ENCODE measurements around the gene POLR1E. TPM values are rescaled to one million over a fixed set of nuclear protein-coding genes. Genes with fewer than 3 reads are reported as not detected.
A peak's percentile ranks its signal among the peaks of the same experiment; 100 is the strongest.

Gene POLR1E
- total RNA-seq, 4 donors from 2014 or later: 4.0 to 15.7 (median 9.0) TPM

DNA sequence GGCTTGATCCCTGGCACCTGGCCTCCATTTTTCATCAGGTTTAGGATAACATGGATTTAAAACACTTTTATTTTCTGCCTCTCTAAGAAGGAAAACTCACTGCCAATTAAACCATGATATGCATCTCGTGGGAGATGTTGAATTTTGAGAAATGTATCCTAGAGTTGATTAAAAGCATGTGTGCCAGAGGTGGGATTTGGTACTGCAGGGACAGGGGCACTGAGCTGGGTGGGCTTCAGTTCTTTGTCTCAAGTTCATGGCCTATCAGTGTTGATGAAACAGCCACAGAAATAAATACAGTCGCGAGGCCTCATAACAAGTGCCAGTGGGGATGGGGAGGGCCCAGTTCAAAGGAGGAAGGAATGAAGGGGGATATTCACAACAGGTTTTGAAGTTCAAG is 34.9 kb downstream of the POLR1E start:
- intact Hi-C loops (cut with DNase I; ENCODE audit: low total_unique reads): no loop called here
- DNase-seq: no peak
- Histone ChIP-seq H3K27ac (no peak overlapping the region), H3K9me3 (no peaks in the 10 kb centered on the region), H3K36me3 (peaks cover 0 to 11% (median 0%) of the 10 kb centered on the region in 4 donors), H3K4me3 (no peak overlapping the region), H3K4me1 (no peaks in the 10 kb centered on the region), H3K27me3 (no peaks in the 10 kb centered on the region)
- WGBS, 2 donors (ENCODE audit: low coverage in 1 of 2): 85% methylated on average over 3 of the region's 3 CpGs
- TF ChIP-seq POLR2A (IDR thresholded peaks at IDR 0.05): no peak
- TF ChIP-seq, protein P1, sequence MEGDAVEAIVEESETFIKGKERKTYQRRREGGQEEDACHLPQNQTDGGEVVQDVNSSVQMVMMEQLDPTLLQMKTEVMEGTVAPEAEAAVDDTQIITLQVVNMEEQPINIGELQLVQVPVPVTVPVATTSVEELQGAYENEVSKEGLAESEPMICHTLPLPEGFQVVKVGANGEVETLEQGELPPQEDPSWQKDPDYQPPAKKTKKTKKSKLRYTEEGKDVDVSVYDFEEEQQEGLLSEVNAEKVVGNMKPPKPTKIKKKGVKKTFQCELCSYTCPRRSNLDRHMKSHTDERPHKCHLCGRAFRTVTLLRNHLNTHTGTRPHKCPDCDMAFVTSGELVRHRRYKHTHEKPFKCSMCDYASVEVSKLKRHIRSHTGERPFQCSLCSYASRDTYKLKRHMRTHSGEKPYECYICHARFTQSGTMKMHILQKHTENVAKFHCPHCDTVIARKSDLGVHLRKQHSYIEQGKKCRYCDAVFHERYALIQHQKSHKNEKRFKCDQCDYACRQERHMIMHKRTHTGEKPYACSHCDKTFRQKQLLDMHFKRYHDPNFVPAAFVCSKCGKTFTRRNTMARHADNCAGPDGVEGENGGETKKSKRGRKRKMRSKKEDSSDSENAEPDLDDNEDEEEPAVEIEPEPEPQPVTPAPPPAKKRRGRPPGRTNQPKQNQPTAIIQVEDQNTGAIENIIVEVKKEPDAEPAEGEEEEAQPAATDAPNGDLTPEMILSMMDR (IDR thresholded peaks at IDR 0.05): peak in 1 of 5 experiments; percentile 6
- TF ChIP-seq EP300 (IDR thresholded peaks at IDR 0.05; ENCODE audit: low read depth): no peak
- no peak for TF ChIP-seq POLR2AphosphoS5 (IDR thresholded peaks at IDR 0.05)
- in situ Hi-C loops (cut with MboI; ENCODE audit: low pct_ligation_motif_present in 1 of 4, low pct_unique_long_range_greater_than_20kb in 1 of 4, low sequenced_read_pairs in 3 of 4): no loop called here

DNA sequence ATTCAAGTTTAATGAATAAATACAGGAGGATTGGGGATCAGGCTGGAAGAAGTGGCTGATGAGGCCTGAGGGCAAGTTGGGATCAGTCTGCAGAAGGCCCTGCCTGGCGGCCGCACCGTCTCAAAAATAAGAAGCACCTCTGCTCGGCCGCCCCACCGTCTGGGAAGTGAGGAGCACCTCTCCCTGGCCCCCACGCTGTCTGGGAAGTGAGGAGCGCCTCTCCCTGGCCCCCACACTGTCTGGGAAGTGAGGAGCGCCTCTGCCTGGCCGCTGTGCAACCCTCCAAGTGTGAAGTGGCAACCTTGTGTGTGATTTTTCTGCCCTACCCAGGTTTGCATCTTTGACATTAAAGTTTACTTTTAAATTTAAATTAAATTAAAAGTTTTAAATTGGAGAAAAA is 35.4 kb downstream of the POLR1E start:
- intact Hi-C loops (cut with DNase I; ENCODE audit: low total_unique reads) (no loop called here), in situ Hi-C loops (cut with MboI; ENCODE audit: low pct_ligation_motif_present in 1 of 4, low pct_unique_long_range_greater_than_20kb in 1 of 4, low sequenced_read_pairs in 3 of 4) (no loop called here)
- H3K9me3 ChIP-seq: no peaks in the 10 kb centered on the region
- no peak for DNase-seq
- H3K27ac ChIP-seq: no peak overlapping the region
- 92 to 100% methylated on average over 2 to 10 of the region's 10 CpGs for WGBS, 2 donors (ENCODE audit: low coverage in 1 of 2)
- no peaks in the 10 kb centered on the region for H3K4me1 ChIP-seq
- peaks cover 0 to 11% (median 0%) of the 10 kb centered on the region in 4 donors for H3K36me3 ChIP-seq
- no peaks in the 10 kb centered on the region for H3K27me3 ChIP-seq
- H3K4me3 ChIP-seq: no peak overlapping the region
- TF ChIP-seq POLR2AphosphoS5 (IDR thresholded peaks at IDR 0.05): no peak
- no peak for TF ChIP-seq EP300 (IDR thresholded peaks at IDR 0.05; ENCODE audit: low read depth)
- TF ChIP-seq, protein P1 (IDR thresholded peaks at IDR 0.05): no peak
- no peak for TF ChIP-seq POLR2A (IDR thresholded peaks at IDR 0.05)

GRCh38 chr9:37522971-37523370 is 37.2 kb downstream of the POLR1E start:
- 100% methylated on average over 2 of the region's 2 CpGs; no CpG with 5 or more reads in 1 of the 2 donors for WGBS, 2 donors (ENCODE audit: low coverage in 1 of 2)
- Histone ChIP-seq H3K4me3 (no peak overlapping the region), H3K27me3 (no peaks in the 10 kb centered on the region), H3K4me1 (no peaks in the 10 kb centered on the region), H3K27ac (no peak overlapping the region), H3K9me3 (no peaks in the 10 kb centered on the region), H3K36me3 (peaks cover 0 to 17% (median 0%) of the 10 kb centered on the region in 4 donors)
- no peak for DNase-seq
- intact Hi-C loops (cut with DNase I; ENCODE audit: low total_unique reads): no loop called here
- in situ Hi-C loops (cut with MboI; ENCODE audit: low pct_ligation_motif_present in 1 of 4, low pct_unique_long_range_greater_than_20kb in 1 of 4, low sequenced_read_pairs in 3 of 4): no loop called here
- TF ChIP-seq EP300 (IDR thresholded peaks at IDR 0.05; ENCODE audit: low read depth) (no peak), POLR2AphosphoS5 (IDR thresholded peaks at IDR 0.05) (no peak), POLR2A (IDR thresholded peaks at IDR 0.05) (no peak)
- TF ChIP-seq, protein P1 (IDR thresholded peaks at IDR 0.05): no peak

DNA sequence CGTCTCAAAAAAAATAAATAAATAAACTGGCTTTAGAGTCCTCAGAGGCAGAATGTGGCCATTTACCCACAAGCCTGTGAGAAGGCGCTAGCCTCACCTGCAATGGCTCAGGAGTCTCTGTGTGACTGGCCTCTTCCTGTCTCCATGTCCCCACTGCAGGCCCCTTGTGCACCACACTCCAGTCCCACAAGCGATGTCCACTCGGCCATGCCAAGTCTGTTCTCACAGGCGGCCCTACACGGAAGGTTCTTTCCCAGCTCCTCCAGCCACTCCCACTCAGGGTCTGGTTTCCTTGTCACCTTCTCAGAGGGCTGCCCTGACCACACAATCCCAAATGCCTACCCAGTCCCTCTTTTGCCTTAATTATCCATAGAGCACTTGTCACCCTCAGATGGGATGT is 38.2 kb downstream of the POLR1E start:
- Histone ChIP-seq H3K27me3 (no peaks in the 10 kb centered on the region), H3K4me3 (no peak overlapping the region), H3K27ac (no peak overlapping the region), H3K36me3 (peaks cover 0 to 17% (median 0%) of the 10 kb centered on the region in 4 donors), H3K9me3 (no peaks in the 10 kb centered on the region), H3K4me1 (no peaks in the 10 kb centered on the region)
- WGBS, 2 donors (ENCODE audit: low coverage in 1 of 2): 98 to 100% methylated on average over 1 to 6 of the region's 6 CpGs
- in situ Hi-C loops (cut with MboI; ENCODE audit: low pct_ligation_motif_present in 1 of 4, low pct_unique_long_range_greater_than_20kb in 1 of 4, low sequenced_read_pairs in 3 of 4): no loop called here
- intact Hi-C loops (cut with DNase I; ENCODE audit: low total_unique reads): no loop called here
- no peak for DNase-seq
- TF ChIP-seq POLR2AphosphoS5 (IDR thresholded peaks at IDR 0.05): no peak
